HepG2 (cell line): ENCODE results near the gene FAM163B. TPM values are rescaled to one million over a fixed set of nuclear protein-coding genes. Genes with fewer than 3 reads are reported as not detected.

Source experiments
- GATA4 ChIP-seq: sonication (generic); IDR thresholded peaks from 2 replicates; pipeline ENCODE4 v1.6.1; 2016; ENCODE audit warnings: antibody characterized with exemption, low read depth, borderline replicate concordance
- MED8 ChIP-seq: sonication (generic); formaldehyde crosslinking; IDR thresholded peaks from 2 replicates; pipeline ENCODE4 v1.8.1; 2023; ENCODE audit warnings: mild to moderate bottlenecking, missing genetic modification reagents; ENCODE audit not compliant: insufficient replicate concordance
- MEIS2 ChIP-seq: sonication (generic); formaldehyde crosslinking; IDR thresholded peaks from 2 replicates; pipeline ENCODE4 v1.9.0; 2021; ENCODE audit warnings: mild to moderate bottlenecking, missing genetic modification reagents
- STAG1 ChIP-seq: sonication (generic); formaldehyde crosslinking; IDR thresholded peaks from 2 replicates; pipeline ENCODE4 v1.4.0; 2020; ENCODE audit warnings: missing genetic modification reagents
- ZNF138 ChIP-seq: sonication (generic); formaldehyde crosslinking; IDR thresholded peaks from 2 replicates; pipeline ENCODE4 v1.5.0; 2020; ENCODE audit warnings: mild to moderate bottlenecking, low read depth, missing genetic modification reagents
- ZNF234 ChIP-seq: sonication (generic); formaldehyde crosslinking; conservative IDR thresholded peaks from 2 replicates; pipeline ENCODE4 v1.5.1; 2020; ENCODE audit warnings: mild to moderate bottlenecking, missing genetic modification reagents
- ZNF318 ChIP-seq: sonication (generic); formaldehyde crosslinking; IDR thresholded peaks from 2 replicates; pipeline ENCODE4 v1.4.0; 2020; ENCODE audit warnings: mild to moderate bottlenecking, missing genetic modification reagents
- ZNF737 ChIP-seq: sonication (generic); formaldehyde crosslinking; IDR thresholded peaks from 2 replicates; pipeline ENCODE4 v1.5.0; 2020; ENCODE audit warnings: missing genetic modification reagents, mild to moderate bottlenecking, borderline replicate concordance
- ZNF891 ChIP-seq: sonication (generic); formaldehyde crosslinking; IDR thresholded peaks from 2 replicates; pipeline ENCODE4 v1.5.0; 2020; ENCODE audit warnings: mild to moderate bottlenecking, missing genetic modification reagents
- ZSCAN25 ChIP-seq: sonication (generic); formaldehyde crosslinking; IDR thresholded peaks from 2 replicates; pipeline ENCODE4 v1.8.0; 2022; ENCODE audit warnings: mild to moderate bottlenecking, missing genetic modification reagents
- polyA plus RNA-seq, 8 experiments: library from polyadenylated mRNA; depleted of rRNA in 3 of 8; stranded (reverse) in 7 of 8; unstranded in 1 of 8; fragments of >200 nt; fragmentation: Illumina TruSeq in 4 of 8; extraction: Trizol in 4 of 8; gene quantifications; 2 replicates each; pipeline versions ENCODE4 v1.2.1 to v1.2.3, GENCODE V29; 2011 to 2016; ENCODE audit warnings: low read depth in 4 of 8, missing spikeins in 1 of 8, mixed read lengths in 1 of 8; ENCODE audit not compliant: insufficient read depth in 1 of 8
- total RNA-seq, 5 experiments: library from RNA; depleted of rRNA; stranded (reverse); fragments of >200 nt; fragmentation: Illumina TruSeq; extraction: Trizol; gene quantifications; 2 replicates each; pipeline ENCODE4 v1.2.3, GENCODE V29; 2016; ENCODE audit warnings: low read depth in 1 of 5
- TF ChIP-seq, protein P1 (sequence below): sonication (generic); formaldehyde crosslinking; IDR thresholded peaks from 2 replicates; pipeline ENCODE4 v1.4.0; 2020; ENCODE audit warnings: missing genetic modification reagents

The FAM163B gene
- total and polyA plus RNA-seq, 2 of the 13 experiments (the other 11 are each of a cell fraction or from before 2014, with no cell fraction given): not detected

- TF ChIP-seq ZNF318 (CRISPR knock-in tag) (no peak), ZSCAN25 (no peak), GATA4 (no peak), ZNF891 (CRISPR knock-in tag) (no peak), MEIS2 (CRISPR knock-in tag) (no peak), STAG1 (CRISPR knock-in tag) (peak; percentile 12; the same call in 1 of the 2 replicates), ZNF234 (CRISPR knock-in tag) (no peak), ZNF138 (CRISPR knock-in tag) (no peak), ZNF737 (CRISPR knock-in tag) (no peak), MED8 (CRISPR knock-in tag) (no peak)
- TF ChIP-seq, protein P1, sequence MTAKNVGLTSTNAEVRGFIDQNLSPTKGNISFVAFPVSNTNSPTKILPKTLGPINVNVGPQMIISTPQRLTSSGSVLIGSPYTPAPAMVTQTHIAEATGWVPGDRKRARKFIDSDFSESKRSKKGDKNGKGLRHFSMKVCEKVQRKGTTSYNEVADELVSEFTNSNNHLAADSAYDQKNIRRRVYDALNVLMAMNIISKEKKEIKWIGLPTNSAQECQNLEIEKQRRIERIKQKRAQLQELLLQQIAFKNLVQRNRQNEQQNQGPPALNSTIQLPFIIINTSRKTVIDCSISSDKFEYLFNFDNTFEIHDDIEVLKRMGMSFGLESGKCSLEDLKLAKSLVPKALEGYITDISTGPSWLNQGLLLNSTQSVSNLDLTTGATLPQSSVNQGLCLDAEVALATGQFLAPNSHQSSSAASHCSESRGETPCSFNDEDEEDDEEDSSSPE (CRISPR knock-in tag): no peak
These were observed 16.3 kb downstream of the FAM163B start (continued) for GRCh38 chr9:133592731-133593409.
